Astrocyte (in vitro differentiated cells and primary cell): Measurements from ENCODE around the gene TLE1. TPM values are rescaled to one million over a fixed set of nuclear protein-coding genes. Genes with fewer than 3 reads are reported as not detected.

Source experiments
- DNase-seq: peaks from one replicate; pipeline ENCODE4 v3.0.0-alpha.2; 2010; ENCODE audit warnings: low read depth
- FAIRE-seq: peaks from 2 replicates; lab custom pipeline; 2011; peaks lifted over from hg19 to GRCh38; lab: Jason Lieb, UNC
- H2AFZ ChIP-seq: 2 replicates; pipeline ENCODE4 v1.6.0; 2012; ENCODE audit warnings: low read depth, low read length, inconsistent platforms
- H3K27ac ChIP-seq: 2 replicates; pipeline ENCODE4 v1.5.1; 2011; ENCODE audit warnings: low read depth, low read length, inconsistent platforms
- H3K27me3 ChIP-seq: 2 replicates; pipeline ENCODE4 v1.6.0; 2011; ENCODE audit warnings: low read length, inconsistent platforms; ENCODE audit not compliant: insufficient read depth
- H3K36me3 ChIP-seq: 2 replicates; pipeline ENCODE4 v1.5.1; 2011; ENCODE audit warnings: low read length, inconsistent platforms; ENCODE audit not compliant: insufficient read depth
- H3K4me1 ChIP-seq: 2 replicates; pipeline ENCODE4 v1.5.1; 2011; ENCODE audit warnings: low read length, inconsistent platforms; ENCODE audit not compliant: insufficient read depth
- H3K4me2 ChIP-seq: 2 replicates; pipeline ENCODE4 v1.6.0; 2012; ENCODE audit warnings: low read length, inconsistent platforms
- H3K4me3 ChIP-seq: 2 replicates; pipeline ENCODE4 v1.5.1; 2011; ENCODE audit warnings: low read depth, mild to moderate bottlenecking, low read length, inconsistent platforms; ENCODE audit not compliant: insufficient read depth
- H3K79me2 ChIP-seq: 2 replicates; pipeline ENCODE4 v1.6.0; 2012; ENCODE audit warnings: mild to moderate bottlenecking, low read length, inconsistent platforms; ENCODE audit not compliant: insufficient read depth
- H3K9ac ChIP-seq: 2 replicates; pipeline ENCODE4 v1.6.0; 2012; ENCODE audit warnings: mild to moderate bottlenecking, low read length, inconsistent platforms
- H3K9me3 ChIP-seq: 2 replicates; pipeline ENCODE4 v1.5.1; 2012; ENCODE audit warnings: low read depth, mild to moderate bottlenecking, low read length, inconsistent platforms; ENCODE audit not compliant: insufficient read depth
- H4K20me1 ChIP-seq: 2 replicates; pipeline ENCODE4 v1.6.0; 2012; ENCODE audit warnings: low read length, inconsistent platforms; ENCODE audit not compliant: insufficient read depth
- H3K27ac Mint-ChIP-seq: one replicate; pipeline ENCODE4 v1.8.0; 2021; ENCODE audit warnings: mild to moderate bottlenecking, mixed read lengths; ENCODE audit not compliant: unreplicated experiment
- H3K27me3 Mint-ChIP-seq: one replicate; pipeline ENCODE4 v1.8.0; 2021; ENCODE audit warnings: low read depth, mixed read lengths; ENCODE audit not compliant: unreplicated experiment
- H3K36me3 Mint-ChIP-seq: one replicate; pipeline ENCODE4 v1.8.0; 2021; ENCODE audit warnings: low read depth, mixed read lengths; ENCODE audit not compliant: unreplicated experiment
- H3K4me1 Mint-ChIP-seq: one replicate; pipeline ENCODE4 v1.8.0; 2021; ENCODE audit warnings: low read depth, mixed read lengths; ENCODE audit not compliant: unreplicated experiment
- H3K4me3 Mint-ChIP-seq: one replicate; pipeline ENCODE4 v1.8.0; 2021; ENCODE audit warnings: mild to moderate bottlenecking, moderate library complexity, mixed read lengths; ENCODE audit not compliant: unreplicated experiment
- H3K9me3 Mint-ChIP-seq: one replicate; pipeline ENCODE4 v1.8.0; 2021; ENCODE audit warnings: mild to moderate bottlenecking, mixed read lengths; ENCODE audit not compliant: unreplicated experiment
- EZH2 ChIP-seq: IDR thresholded peaks from 2 replicates; pipeline ENCODE4 v1.6.1; 2012; ENCODE audit warnings: mild to moderate bottlenecking, low read length, inconsistent platforms; ENCODE audit not compliant: insufficient read depth
- total RNA-seq: library from RNA; stranded (reverse); gene quantifications from 2 replicates; pipeline ENCODE4 v1.2.1, GENCODE V29; 2021
- TF ChIP-seq, protein P1 (sequence below): IDR thresholded peaks from 2 replicates; pipeline ENCODE4 v1.5.1; 2011; ENCODE audit warnings: low read depth, mild to moderate bottlenecking, inconsistent platforms, low read length, moderate library complexity; ENCODE audit not compliant: insufficient read depth

The TLE1 gene
- total RNA-seq, 1 donor from 2014 or later = 29.6 TPM

DNA sequence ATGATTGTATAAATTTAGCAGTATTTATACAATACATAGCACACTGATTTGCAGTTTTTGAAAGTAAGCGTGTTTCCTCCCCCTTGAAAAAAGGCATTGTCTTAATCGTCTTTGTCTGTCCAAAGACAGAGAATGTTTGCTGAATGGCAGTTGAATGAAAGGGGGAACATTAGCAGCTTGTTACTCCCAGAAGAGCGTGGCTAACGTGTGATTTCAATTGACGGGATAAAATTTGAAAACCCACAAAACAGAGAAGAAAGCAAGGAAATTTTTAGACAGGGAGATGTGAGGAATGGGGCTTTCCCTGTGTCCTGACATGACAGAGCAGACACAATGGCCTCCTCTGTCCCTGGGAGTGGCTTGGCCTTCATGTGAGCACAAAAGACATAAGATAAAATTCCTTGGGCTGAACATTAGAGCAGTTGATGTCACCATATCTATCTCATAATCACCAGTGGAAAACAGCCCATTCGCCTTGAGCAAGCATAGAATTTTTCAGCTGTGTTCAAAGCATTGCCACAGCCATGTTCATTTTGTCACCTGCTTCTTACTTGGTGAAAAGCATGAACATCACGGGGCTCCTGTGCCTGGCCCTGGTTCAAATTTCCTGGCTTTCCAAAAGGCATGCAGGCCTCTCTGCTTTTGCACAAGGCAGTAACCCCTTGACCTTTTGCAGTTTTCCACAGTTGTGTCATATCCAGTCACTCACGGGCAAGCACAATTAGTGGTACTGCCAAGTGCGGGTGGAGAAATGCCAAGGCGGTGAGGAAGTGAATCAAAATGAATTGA lies 126.9 kb downstream of the TLE1 start:
- TF ChIP-seq EZH2 = no peak
- TF ChIP-seq, protein P1, sequence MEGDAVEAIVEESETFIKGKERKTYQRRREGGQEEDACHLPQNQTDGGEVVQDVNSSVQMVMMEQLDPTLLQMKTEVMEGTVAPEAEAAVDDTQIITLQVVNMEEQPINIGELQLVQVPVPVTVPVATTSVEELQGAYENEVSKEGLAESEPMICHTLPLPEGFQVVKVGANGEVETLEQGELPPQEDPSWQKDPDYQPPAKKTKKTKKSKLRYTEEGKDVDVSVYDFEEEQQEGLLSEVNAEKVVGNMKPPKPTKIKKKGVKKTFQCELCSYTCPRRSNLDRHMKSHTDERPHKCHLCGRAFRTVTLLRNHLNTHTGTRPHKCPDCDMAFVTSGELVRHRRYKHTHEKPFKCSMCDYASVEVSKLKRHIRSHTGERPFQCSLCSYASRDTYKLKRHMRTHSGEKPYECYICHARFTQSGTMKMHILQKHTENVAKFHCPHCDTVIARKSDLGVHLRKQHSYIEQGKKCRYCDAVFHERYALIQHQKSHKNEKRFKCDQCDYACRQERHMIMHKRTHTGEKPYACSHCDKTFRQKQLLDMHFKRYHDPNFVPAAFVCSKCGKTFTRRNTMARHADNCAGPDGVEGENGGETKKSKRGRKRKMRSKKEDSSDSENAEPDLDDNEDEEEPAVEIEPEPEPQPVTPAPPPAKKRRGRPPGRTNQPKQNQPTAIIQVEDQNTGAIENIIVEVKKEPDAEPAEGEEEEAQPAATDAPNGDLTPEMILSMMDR = no peak
- Histone ChIP-seq H3K27me3 (no peaks in the 10 kb centered on the region), H3K9ac (peak overlapping the region; percentile 4), H3K36me3 (no peaks in the 10 kb centered on the region), H3K9me3 (no peaks in the 10 kb centered on the region), H2AFZ (peak overlapping the region; percentile 21), H3K4me3 (no peak overlapping the region), H3K4me2 (peak overlapping the region; percentile 52), H3K79me2 (no peaks in the 10 kb centered on the region), H3K4me1 (peaks cover 46% of the 10 kb centered on the region), H4K20me1 (no peaks in the 10 kb centered on the region), H3K27ac (peak overlapping the region; percentile 10)
- Mint-ChIP-seq H3K36me3 (no peaks in the 10 kb centered on the region), H3K4me3 (no peak overlapping the region), H3K9me3 (no peaks in the 10 kb centered on the region), H3K27ac (peak overlapping the region; percentile 79), H3K4me1 (peaks cover 62% of the 10 kb centered on the region), H3K27me3 (no peaks in the 10 kb centered on the region)
- FAIRE-seq = no peak
- peak; percentile 89 for DNase-seq

DNA sequence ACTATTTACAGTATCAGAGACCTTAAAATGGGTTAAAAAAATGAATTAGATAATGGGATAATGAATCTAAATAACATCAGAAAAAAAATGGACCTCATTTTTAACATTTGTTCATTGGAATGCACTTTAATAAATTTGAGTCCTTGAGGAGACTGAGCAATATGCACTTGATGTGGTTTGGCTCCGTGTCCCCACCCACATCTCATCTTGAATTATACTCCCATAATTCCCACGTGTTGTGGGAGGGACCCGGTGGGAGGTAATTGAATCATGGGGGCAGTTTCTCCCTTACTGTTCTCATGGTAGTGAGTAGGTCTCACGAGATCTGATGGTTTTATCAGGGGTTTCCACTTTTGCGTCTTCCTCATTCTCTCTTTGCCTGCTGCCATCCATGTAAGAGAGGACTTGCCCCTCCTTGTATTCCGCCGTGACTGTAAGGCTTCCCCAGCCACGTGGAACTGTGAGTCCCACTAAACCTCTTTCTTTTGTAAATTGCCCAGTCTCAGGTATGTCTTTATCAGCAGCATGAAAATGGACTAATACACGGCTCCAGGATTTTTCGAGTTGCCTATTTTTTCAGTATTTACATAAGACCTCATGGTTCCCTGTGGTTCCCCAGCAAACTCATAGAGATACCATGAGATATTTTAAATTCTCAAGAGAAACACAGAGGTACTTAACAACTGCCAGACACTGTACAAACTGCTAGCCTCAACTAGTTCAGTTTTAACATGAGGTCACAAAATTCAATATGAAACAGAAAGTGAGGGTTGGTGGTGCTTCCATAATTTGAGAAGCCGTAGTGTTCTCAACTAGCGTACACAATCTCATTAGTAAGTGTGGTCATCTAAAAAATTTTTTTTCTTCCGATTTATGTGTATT lies 128.3 kb downstream of the TLE1 start:
- Histone ChIP-seq H3K27ac (no peak overlapping the region), H3K4me2 (no peak overlapping the region), H3K9ac (no peak overlapping the region), H4K20me1 (no peaks in the 10 kb centered on the region), H3K4me1 (peaks cover 46% of the 10 kb centered on the region), H3K9me3 (no peaks in the 10 kb centered on the region), H3K79me2 (no peaks in the 10 kb centered on the region), H3K27me3 (no peaks in the 10 kb centered on the region), H3K4me3 (no peak overlapping the region), H2AFZ (no peak overlapping the region), H3K36me3 (no peaks in the 10 kb centered on the region)
- DNase-seq (peak; percentile 77), FAIRE-seq (no peak)
- H3K4me1 Mint-ChIP-seq = peaks cover 64% of the 10 kb centered on the region
- H3K36me3 Mint-ChIP-seq = no peaks in the 10 kb centered on the region
- H3K27me3 Mint-ChIP-seq = no peaks in the 10 kb centered on the region
- TF ChIP-seq EZH2 = no peak
- TF ChIP-seq, protein P1 = no peak
- no peak overlapping the region for H3K4me3 Mint-ChIP-seq
- H3K9me3 Mint-ChIP-seq = no peaks in the 10 kb centered on the region
- peak overlapping the region; percentile 88 for H3K27ac Mint-ChIP-seq
